ENCODE data around the gene KIF26B. TPM values are rescaled to one million over a fixed set of nuclear protein-coding genes. Genes with fewer than 3 reads are reported as not detected.

The KIF26B gene
- total and polyA plus RNA-seq, 2 of the 4 experiments (the other 2 are of a cell fraction): 0.53 to 0.54 TPM

- dilution Hi-C loops (cut with HindIII; ENCODE audit: low sequenced_read_pairs, unreplicated experiment) (no loop called here), in situ Hi-C loops (cut with MboI; ENCODE audit: low sequenced_read_pairs) (no loop called here)
Measured at GRCh38 chr1:245520611-245521010, 365.8 kb downstream of the KIF26B start.

More at GRCh38 chr1:245520611-245521010, 365.8 kb downstream of the KIF26B start:
- Histone ChIP-seq H3K36me3 (ENCODE audit: control insufficient read depth, insufficient read depth, low read length) (no peaks in the 10 kb centered on the region), H3K79me1 (ENCODE audit: low read depth in 1 of 2, low read length in 2 of 2) (no peaks in the 10 kb centered on the region), H2AFZ (replicated peaks; ENCODE audit: low read length, poor library complexity) (no peak overlapping the region), H2AK5ac (ENCODE audit: low read depth, low read length) (no peak overlapping the region), H4K91ac (ENCODE audit: insufficient read depth, low read depth, low read length) (no peak overlapping the region), H3K23ac (ENCODE audit: low read depth, low read length) (no peak overlapping the region), H3K9me3 (ENCODE audit: control insufficient read depth, insufficient read depth, low read length) (peaks cover 1% of the 10 kb centered on the region; the same call in 1 of the 2 replicates), H3K4me3 (ENCODE audit: insufficient read depth, low read depth, low read length) (no peak overlapping the region), H3K14ac (replicated peaks; ENCODE audit: low read depth, low read length) (no peak overlapping the region), H3K4me2 (ENCODE audit: low read depth, low read length) (no peak overlapping the region), H2BK20ac (ENCODE audit: low read depth, low read length) (no peak overlapping the region), H3K27me3 (ENCODE audit: control insufficient read depth, insufficient read depth, low read length) (no peaks in the 10 kb centered on the region), H4K20me1 (ENCODE audit: insufficient read depth, low read length) (no peaks in the 10 kb centered on the region), H3K27ac (ENCODE audit: insufficient read depth, low read length) (no peak overlapping the region), H3K56ac (ENCODE audit: extremely low read depth, insufficient read depth, low read length) (no peak overlapping the region), H3K9ac (ENCODE audit: low read depth, low read length) (no peak overlapping the region), H2BK5ac (ENCODE audit: low read depth, low read length, poor library complexity, severe bottlenecking) (no peak overlapping the region), H2BK15ac (ENCODE audit: low read depth, low read length) (no peak overlapping the region), H3K9me1 (ENCODE audit: insufficient read depth, low read length) (no peaks in the 10 kb centered on the region), H2AK9ac (replicated peaks; ENCODE audit: low read depth, low read length, poor library complexity) (no peak overlapping the region), H3K18ac (ENCODE audit: low read depth, low read length) (no peak overlapping the region), H4K8ac (ENCODE audit: low read depth in 2 of 2, low read length in 2 of 2) (no peak overlapping the region), H2BK120ac (ENCODE audit: low read depth, low read length) (no peak overlapping the region), H4K5ac (ENCODE audit: low read depth, low read length) (no peak overlapping the region), H3K4ac (ENCODE audit: low read depth, low read length) (no peak overlapping the region), H3K4me1 (ENCODE audit: control insufficient read depth, insufficient read depth, low read length) (no peaks in the 10 kb centered on the region)
- POLR2A ChIA-PET (ENCODE audit: unreplicated experiment): no interaction called here
- no peak for TF ChIP-seq NFE2L2 (IDR thresholded peaks at IDR 0.05; ENCODE audit: low read depth, low read length)
- no peak for TF ChIP-seq CTCF (conservative IDR thresholded peaks at IDR 0.05; ENCODE audit: low read depth, low read length)
- TF ChIP-seq RFX5 (IDR thresholded peaks at IDR 0.05; ENCODE audit: low read depth, low read length): no peak
- no peak for TF ChIP-seq USF2 (IDR thresholded peaks at IDR 0.05; ENCODE audit: low read depth, low read length)
- TF ChIP-seq RCOR1 (IDR thresholded peaks at IDR 0.05; ENCODE audit: insufficient replicate concordance, low read length): no peak
- TF ChIP-seq BHLHE40 (IDR thresholded peaks at IDR 0.05; ENCODE audit: low read depth, low read length): no peak
- TF ChIP-seq CEBPB (IDR thresholded peaks at IDR 0.05; ENCODE audit: low read depth, low read length): no peak
- DNase-seq: no peak
- BruUV-seq (replicated peaks): no TSS peak
- WGBS, 2 experiments (ENCODE audit: extremely low coverage in 2 of 2, insufficient read length in 1 of 2): no CpG with 5 or more reads among the region's 1 CpG
- CTCF ChIA-PET: no interaction called here
- ATAC-seq (ENCODE audit: low read depth): no peak
- intact Hi-C loops (cut with micrococcal nuclease): no loop called here

Data from IMR-90 (cell line).